Measurements from ENCODE around the gene RBCK1. TPM values are rescaled to one million over a fixed set of nuclear protein-coding genes. Genes with fewer than 3 reads are reported as not detected.

The RBCK1 gene
- total RNA-seq, 1 donor from 2014 or later: 97.6 TPM

DNA sequence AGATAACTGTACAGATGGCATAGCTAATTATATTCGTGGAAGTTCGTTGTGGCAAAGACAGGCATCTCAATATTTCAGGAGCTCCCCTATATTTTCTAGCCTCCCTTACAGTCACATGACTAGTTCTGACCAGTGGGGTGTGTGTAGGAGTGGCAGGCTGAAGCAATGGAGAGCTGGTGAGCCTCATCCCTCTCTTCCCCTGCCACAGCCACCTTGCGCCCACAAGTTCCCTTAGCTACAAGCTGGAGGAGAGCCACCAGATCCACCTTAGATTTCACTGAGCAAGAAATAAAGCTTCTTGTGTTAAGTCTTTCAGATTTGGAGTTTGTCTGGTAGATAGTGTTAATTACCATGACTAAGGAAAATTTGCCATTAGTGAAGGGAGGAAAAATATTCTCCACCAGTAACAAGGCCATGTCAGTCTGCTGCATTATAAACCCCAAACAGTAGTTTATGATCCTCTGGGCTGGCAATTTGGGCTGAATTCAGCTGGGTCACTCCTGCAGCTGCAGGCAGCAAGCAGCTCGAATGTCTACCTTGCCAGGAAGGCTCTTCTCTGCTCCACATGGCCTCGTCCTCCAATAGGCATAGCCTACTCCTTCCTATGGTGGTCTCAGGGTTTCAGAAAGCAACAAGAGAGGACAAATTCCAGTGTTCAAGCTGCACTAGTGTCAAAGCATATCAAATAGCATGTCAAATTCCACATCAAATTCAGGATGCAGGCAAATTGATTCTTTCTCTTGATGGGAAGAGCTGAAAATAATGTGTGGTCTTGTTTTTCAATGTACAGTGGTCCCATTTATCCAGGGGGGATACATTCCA lies 7.4 kb upstream of the RBCK1 start:
- DNase-seq: no peak
- H3K4me3 Mint-ChIP-seq (ENCODE audit: unreplicated experiment): no peak overlapping the region
- no peak for TF ChIP-seq CTCF (IDR thresholded peaks at IDR 0.05; ENCODE audit: partially characterized antibody, unreplicated experiment)
- peaks cover 6% of the 10 kb centered on the region for H3K4me1 Mint-ChIP-seq (ENCODE audit: low read depth, unreplicated experiment)
- H3K9me3 Mint-ChIP-seq (ENCODE audit: unreplicated experiment): no peaks in the 10 kb centered on the region
- peaks cover 2% of the 10 kb centered on the region for H3K27me3 Mint-ChIP-seq (ENCODE audit: unreplicated experiment)
- no peak overlapping the region for H3K27ac Mint-ChIP-seq (ENCODE audit: unreplicated experiment)
- no peaks in the 10 kb centered on the region for H3K36me3 Mint-ChIP-seq (ENCODE audit: unreplicated experiment)

DNA sequence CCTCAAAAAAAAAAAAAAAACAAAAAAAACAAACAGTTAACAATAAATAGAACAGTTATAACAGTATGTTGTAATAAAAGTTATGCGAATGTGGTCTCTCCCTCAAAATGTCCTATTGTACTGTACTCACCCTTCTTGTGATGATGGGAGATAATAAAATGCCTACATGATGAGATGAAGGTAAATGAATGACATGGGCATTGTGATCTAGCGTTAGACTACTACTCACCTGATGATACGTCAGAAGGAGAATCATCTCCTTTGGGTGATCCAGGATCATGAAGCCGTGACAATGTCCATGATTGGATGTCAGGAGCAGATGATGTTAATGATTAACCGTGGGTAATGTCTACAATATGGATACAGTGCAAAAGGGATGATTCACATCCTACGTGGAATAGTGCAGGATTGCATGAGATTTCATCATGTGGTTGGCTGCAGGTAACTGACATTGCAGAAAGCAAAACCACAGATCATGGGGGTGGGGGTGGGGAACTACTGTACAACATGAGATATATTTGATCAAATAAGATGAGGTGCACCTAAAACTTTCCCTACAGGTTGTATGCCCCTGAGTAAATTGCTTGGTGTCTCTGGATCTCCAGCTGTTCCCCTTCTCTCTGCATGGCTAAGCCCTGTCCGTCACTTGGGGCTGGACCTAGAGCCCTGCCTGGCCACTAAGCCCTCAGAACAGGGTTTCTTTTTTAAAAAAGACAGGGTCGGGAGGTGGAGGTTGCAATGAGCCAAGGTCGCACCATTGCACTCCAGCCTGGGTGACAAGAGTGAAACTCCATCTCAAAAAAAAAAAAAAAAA lies 6.2 kb upstream of the RBCK1 start:
- Mint-ChIP-seq H3K36me3 (ENCODE audit: unreplicated experiment) (no peaks in the 10 kb centered on the region), H3K27me3 (ENCODE audit: unreplicated experiment) (peaks cover 5% of the 10 kb centered on the region), H3K4me1 (ENCODE audit: low read depth, unreplicated experiment) (peaks cover 9% of the 10 kb centered on the region), H3K4me3 (ENCODE audit: unreplicated experiment) (no peak overlapping the region), H3K27ac (ENCODE audit: unreplicated experiment) (peak overlapping the region; percentile 85), H3K9me3 (ENCODE audit: unreplicated experiment) (peaks cover 3% of the 10 kb centered on the region)
- no peak for DNase-seq
- no peak for TF ChIP-seq CTCF (IDR thresholded peaks at IDR 0.05; ENCODE audit: partially characterized antibody, unreplicated experiment)

- no peak for TF ChIP-seq CTCF (IDR thresholded peaks at IDR 0.05; ENCODE audit: partially characterized antibody, unreplicated experiment)
- Mint-ChIP-seq H3K4me3 (ENCODE audit: unreplicated experiment) (no peak overlapping the region), H3K4me1 (ENCODE audit: low read depth, unreplicated experiment) (peaks cover 15% of the 10 kb centered on the region), H3K9me3 (ENCODE audit: unreplicated experiment) (peaks cover 7% of the 10 kb centered on the region), H3K36me3 (ENCODE audit: unreplicated experiment) (no peaks in the 10 kb centered on the region), H3K27ac (ENCODE audit: unreplicated experiment) (no peak overlapping the region), H3K27me3 (ENCODE audit: unreplicated experiment) (peaks cover 10% of the 10 kb centered on the region)
- no peak for DNase-seq
These were observed 5.6 kb upstream of the RBCK1 start for GRCh38 chr20:402496-402885.

- peaks cover 16% of the 10 kb centered on the region for H3K4me1 Mint-ChIP-seq (ENCODE audit: low read depth, unreplicated experiment)
- no peak overlapping the region for H3K4me3 Mint-ChIP-seq (ENCODE audit: unreplicated experiment)
- H3K27me3 Mint-ChIP-seq (ENCODE audit: unreplicated experiment): peaks cover 9% of the 10 kb centered on the region
- H3K27ac Mint-ChIP-seq (ENCODE audit: unreplicated experiment): no peak overlapping the region
- DNase-seq: no peak
- no peak for TF ChIP-seq CTCF (IDR thresholded peaks at IDR 0.05; ENCODE audit: partially characterized antibody, unreplicated experiment)
- H3K9me3 Mint-ChIP-seq (ENCODE audit: unreplicated experiment): peaks cover 7% of the 10 kb centered on the region
- H3K36me3 Mint-ChIP-seq (ENCODE audit: unreplicated experiment): no peaks in the 10 kb centered on the region
These were observed 5.1 kb upstream of the RBCK1 start for GRCh38 chr20:402898-403581.

All from glutamatergic neuron (in vitro differentiated cells).